GM03348 (cell line): ENCODE measurements around the gene DCK.
A peak's percentile ranks its signal among the peaks of the same experiment; 100 is the strongest.
"Not testable (repeated sequence)": the region's sequence is repeated elsewhere in the genome, so short reads cannot be mapped to it uniquely, and the experiment has no call there.

ENCODE experiments used
- DNase-seq: peaks from one replicate; pipeline ENCODE4 v3.0.0; 2012; ENCODE audit warnings: low spot score

Gene DCK

DNA sequence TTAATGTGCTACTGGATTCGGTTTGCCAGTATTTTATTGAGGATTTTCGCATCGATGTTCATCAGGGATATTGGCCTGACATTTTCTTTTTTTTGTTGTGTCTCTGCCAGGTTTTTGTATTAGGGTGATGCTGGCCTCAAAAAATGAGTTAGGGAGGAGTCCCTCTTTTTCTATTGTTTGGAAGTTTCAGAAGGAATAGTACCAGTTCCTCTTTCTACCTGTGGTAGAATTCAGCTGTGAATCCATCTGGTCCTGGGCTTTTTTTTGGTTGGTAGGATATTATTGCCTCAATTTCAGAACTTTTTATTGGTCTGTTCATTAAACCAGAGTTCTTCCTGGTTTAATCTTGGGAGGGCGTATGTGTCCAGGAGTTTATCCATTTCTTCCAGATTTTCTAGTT, 7.9 kb downstream of the DCK start:
- DNase-seq, result not testable (repeated sequence)

DNA sequence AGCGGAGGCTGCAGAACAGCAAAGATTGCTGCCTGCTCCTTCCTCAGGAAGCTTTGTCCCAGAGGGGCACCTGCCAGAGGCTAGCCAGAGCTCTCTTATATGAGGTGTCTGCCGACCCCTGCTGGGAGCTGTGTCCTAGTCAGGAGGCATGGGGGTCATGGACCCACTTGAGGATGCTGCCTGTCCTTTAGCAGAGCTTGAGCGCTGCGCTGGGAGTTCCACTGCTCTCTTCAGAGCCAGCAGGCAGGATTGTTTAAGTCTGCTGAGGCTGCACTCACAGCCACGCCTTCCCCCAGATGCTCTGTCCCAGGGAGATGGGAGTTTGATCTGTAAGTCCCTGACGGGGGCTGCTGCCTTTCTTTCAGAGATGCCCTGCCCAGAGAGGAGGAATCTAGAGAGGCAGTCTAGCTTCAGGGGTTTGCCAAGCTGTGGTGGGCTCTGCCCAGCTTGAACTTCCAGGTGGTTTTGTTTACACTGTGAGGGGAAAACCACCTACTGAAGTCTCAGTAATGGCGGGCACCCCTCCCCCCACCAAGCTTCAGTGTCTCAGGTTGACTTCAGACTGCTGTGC, 10.9 kb downstream of the DCK start:
- DNase-seq, result no peak

DNA sequence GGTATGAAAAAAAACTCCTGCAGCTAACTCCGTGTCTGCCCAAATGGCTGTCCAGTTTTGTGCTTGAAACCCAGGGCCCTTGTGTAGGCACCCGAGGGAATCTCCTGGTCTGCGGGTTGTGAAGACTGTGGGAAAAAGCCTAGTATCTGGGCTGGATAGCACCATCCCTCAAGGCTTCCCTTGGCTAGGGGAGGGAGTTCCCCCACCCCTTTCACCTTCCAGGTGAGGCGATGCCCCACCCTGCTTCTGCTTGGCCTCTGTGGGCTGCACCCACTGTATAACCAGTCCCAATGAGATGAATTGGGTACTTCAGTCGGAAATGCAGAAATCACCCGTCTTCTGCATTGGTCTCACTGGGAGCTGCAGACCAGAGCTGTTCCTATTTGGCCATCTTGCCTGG, 11.6 kb downstream of the DCK start:
- not testable (repeated sequence) for DNase-seq

DNA sequence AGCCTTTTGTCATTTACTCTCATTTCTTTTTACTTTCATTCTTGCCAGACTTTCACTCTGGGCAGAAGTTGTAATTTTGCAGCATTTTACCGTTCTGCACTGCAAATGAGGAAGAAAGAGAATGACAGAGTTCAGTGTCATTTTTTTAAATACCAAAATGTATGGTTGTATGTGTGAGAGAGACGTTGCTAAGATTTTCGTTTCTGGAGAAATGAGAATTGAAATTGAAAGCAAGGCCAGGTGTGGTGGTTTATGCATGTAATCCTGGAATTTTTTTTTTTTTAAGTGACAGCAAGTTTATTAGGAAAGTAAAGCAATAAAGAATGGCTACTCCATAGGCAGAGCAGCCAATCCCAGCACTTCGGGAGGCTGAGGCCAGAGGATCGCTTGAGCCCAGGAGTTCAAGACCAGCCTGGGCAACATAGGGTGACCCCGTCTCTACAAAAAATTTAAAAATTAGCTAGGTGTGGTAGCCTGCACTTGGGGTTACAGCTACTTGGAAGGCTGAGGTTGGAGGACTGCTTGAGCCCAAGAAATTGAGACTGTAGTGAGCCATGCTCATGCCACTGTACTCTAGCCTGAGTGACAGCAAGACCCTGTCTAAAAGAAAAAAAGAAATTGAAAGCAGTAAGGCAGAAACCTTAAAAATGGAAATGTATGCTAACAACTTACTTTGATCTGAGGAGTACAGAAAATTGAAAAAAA, 12.9 kb downstream of the DCK start:
- DNase-seq, result no peak

DNA sequence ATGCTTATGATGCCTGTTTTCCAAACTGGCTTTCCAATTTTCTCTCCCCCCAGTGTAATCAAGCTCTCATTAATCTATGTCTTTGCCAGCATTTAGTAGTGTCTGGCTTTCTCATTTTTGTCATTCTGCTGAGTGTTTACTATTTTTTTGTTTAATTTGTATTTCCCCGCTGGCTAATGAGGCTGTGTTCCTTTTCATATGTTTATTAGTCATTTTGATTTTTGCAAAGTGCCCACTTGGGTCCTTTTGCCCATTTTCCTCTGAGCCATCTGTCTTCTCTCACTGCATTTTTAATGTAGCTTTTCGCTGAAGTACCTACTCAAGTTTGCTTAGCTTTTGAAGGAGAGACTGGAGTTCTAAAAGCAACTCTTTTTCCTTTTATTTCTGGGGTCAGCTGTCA, 14.7 kb downstream of the DCK start:
- DNase-seq, result no peak

DNA sequence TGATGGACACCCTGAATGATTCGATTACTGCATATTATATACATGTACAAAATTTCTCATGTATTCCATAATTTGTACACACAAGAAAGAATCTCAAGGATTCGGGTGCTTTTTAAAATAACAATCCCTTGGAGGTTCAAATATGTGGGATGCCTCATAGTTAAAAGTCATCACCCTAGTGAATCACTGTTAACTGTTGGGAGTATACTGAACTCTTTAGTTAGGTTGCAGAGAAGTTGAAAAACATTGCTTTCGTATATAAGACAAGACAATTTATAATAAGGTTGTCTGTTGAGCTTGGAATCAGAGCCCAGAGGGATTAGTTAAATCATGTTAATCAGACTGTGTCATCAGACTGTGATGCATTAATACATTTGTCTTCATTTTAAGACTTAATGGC, 15.6 kb downstream of the DCK start:
- peak; percentile 36 for DNase-seq

DNA sequence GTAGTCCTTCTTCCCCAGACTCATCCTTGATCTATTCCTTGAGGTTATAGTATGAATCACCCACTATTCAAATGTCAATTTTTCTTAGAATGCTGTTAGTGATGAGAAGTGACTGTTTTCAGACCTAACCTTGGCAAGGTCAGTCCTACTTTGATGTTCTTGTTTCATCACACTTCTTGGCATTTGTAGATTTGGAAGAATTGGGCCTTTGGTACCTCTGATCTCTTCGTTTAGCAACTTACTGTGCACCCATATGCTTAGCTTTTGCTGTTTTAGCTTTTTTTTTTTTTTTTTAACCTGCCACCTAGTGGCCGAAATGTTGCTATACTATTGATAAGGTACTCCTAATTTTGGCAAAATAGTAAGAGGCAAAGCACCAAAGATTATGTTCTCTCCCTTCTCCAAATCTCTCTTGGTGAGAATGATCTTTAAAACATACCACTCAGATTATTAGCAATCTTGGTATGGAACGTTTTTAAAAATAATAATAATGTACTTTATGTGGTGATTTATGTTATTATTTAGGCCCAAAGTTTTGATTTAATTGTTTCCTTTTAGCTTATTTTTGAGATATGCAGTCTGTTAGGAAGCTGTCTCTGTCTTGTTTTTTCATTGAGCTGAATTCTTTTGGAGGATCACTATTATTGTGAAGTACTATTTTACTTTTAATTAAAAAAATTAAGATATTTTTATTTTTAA, 16.6 kb downstream of the DCK start:
- DNase-seq, result peak; percentile 57

DNA sequence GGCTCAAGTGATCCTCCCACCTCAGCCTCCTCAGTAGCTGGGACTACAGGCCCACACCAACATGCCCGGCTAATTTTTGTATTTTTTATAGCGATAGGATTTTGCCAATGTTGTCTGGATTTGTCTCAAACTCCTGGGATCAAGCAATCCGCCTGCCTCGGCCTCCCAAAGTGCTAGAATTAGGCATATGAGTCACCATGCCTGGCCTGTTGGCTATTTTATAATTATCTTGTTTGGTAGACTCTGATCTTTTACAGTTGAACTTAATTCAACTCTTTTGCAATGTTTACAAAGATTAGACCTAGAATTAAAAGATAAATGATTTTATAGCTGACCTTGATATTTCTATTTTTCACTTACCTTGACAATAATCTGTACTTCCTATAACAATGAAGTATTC, 18.0 kb downstream of the DCK start:
- DNase-seq, result no peak

DNA sequence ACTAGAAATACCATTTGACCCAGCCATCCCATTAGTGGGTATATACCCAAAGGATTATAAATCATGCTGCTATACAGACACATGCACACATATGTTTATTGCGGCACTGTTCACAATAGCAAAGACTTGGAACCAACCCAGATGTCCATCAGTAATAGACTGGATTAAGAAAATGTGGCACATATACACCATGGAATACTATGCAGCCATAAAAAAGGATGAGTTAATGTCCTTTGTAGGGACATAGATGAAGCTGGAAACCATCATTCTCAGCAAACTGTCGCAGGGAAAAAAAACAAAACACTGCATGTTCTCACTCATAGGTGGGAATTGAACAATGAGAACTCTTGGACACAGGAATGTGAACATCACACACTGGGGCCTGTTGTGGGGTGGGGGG, 23.9 kb downstream of the DCK start:
- not testable (repeated sequence) for DNase-seq

DNA sequence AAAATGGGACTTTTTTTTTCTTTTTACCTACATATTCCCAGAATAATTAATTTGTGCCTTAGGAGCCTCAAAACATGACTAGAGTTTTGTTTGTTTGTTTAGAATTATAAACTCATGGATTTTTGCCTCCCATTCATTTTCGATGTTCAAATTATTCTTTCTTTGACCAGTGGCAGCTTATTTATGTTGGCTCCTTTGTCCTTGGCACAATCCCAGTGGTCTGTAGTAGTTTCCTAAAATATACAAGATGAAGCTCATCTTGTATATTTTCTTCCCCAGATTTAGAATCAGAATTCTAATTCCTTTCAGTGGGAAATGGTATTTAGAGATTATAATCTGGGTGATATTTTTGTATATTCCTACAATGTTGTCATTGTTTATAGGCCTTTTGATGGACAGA, 27.2 kb downstream of the DCK start:
- no peak for DNase-seq

DNA sequence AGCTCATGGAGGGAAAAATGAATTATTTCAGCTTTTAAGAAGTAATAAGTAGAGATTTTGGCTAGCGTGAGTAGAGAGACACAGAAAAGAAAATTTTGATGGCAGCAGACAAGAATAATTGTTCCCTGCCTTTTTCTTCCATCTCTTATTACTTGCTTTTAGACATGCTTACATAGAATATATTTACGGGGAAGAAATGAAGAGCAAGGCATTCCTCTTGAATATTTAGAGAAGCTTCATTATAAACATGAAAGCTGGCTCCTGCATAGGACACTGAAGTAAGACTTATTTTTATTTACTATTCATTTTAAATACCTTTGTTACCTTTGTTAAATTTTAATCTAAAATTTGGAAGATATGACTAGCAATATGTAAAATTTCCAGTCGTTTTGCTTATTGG, 32.2 kb downstream of the DCK start:
- no peak for DNase-seq

DNA sequence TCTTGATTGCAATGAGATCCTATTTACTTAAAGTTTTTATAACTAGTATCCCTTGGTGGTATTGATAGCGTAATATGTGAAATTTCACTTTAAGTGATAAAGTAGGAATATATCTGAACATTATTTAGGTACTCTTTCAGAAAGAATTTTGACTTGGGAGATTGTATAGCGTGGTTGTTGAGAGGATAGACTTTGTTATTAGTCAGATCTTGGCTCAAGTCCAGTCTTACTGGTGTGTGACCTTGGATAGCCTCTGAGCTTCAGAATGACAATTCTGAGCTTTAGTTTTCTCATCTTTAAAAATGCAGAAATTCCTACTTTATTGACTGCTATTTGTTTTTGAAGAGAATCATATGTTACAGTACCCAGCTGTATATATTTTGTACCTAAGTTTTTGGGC, 32.6 kb downstream of the DCK start:
- DNase-seq, result peak; percentile 42

DNA sequence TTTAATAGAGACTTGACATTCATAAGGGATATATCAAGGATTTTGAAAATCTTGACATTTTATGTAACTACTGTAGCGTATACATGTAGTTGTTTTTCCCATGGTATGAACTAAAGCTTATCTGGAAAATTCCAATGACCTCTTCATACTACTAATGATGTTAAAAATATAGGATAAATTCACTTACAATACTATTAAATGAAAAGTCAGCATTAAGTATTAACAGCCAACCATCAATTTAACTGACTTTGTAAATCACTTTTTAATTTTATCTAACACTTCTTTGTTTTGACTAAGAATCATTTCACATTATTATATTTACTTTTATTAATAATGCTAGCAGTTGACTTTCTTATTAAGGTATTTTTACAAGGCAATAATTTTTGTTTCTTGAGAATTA, 34.2 kb downstream of the DCK start:
- DNase-seq, result no peak

DNA sequence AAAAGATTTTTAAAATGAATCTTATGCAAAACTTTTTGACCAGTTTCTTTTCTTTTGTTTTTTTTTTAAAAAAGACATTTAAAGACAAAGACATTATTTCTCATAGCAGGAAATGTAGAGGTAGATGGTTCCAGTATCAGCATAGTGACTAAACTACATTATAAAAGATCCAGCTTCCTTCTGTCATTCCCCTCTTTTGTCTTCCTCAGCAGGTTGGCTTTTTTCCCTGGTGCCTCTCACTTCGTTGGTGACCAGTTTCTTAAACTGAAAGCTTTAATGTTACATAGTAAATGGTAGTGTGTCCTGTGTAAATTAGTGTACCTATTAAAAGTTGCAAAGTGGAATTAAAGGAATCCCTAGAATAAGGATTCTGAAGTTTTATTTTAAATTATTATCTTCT, 36.1 kb downstream of the DCK start:
- no peak for DNase-seq

DNA sequence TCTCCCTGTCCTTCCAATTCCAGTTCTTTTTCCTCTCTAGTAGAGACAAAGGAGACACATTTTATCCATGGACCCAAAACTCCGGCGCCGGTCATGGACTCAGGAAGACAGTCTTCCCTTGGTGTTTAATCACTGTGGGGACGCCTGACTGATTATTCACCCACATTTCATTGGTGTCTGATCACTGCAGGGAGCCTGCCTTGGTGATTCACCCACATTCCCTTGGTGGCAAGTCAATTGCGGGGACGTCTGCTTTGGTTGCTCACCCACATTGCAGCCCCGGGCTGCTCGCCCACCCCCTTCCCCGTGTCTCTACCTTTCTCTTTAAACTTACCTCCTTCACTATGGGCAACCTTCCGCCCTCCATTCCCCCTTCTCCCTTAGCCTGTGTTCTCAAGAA, 38.7 kb downstream of the DCK start:
- peak; percentile 64 for DNase-seq

DNA sequence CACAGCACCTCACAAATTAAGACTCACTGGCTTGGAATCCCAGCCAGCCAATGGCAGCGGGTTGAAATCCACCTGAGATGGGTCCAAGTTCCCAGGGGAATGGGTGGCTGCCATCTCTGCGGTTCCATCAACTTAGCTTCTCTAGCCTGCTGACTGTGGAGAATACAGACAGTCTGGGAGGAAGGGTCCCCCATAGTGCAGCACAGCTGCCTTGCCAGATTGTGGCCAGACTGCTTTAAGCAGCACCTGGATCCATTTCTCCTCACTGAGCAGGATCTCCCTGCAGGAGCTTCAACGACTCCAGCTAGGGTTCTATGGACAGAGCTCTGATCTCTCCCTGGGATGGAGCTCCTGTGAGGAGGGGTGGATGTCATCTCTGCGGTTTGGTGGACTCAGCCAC, 51.8 kb downstream of the DCK start:
- DNase-seq, result no peak

DNA sequence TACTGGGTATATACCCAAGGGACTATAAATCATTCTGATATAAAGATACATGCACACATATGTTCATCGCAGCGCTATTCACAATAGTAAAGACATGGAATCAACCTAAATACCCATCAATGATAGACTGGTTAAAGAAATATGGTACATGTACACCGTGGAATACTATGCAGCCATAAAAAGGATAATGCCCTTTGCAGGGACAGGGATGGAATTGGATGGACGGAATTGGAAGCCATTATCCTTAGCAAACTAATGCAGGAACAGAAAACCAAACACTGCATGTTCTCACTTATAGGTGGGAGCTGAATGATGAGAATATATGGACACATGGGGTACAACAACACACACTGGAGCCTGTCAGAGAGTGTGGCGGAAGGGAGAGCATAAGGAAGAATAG, 55.9 kb downstream of the DCK start:
- DNase-seq, result no peak

DNA sequence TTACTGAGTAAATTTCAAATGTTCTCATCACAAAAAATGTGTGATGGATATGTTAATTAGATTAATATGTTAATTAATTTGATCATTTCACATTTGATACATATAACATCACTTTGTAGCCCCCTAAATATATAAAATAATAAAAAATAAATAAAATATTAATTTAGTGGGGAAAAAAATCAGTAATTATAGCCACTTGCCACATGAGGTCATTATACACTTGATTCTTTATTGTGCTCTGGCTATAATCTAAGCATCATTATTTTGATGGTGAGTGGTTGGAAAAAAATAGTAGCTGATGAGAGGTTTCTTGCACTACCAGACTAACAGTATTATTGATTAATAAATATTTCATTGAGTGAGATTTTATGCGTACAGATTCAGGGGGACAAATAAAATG, 57.4 kb downstream of the DCK start:
- no peak for DNase-seq

DNA sequence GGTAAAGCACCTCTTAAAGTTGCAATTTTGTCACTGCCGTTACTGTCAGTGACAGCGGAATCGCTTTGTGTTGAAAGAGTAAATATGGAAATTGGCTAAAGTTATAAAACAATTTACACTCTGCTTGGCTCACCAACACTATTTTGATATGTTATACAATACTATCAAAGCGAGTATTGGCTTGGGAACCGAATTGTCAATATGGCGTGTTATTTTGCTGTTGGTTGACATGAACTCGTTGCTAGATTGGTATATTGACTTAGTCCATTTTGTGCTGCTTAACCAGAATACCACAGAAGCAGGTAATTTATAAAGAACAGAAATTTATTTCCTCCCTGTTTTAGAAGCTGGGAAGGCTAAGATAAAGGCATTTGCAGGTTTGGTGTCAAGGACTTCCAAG, 58.6 kb downstream of the DCK start:
- no peak for DNase-seq

DNA sequence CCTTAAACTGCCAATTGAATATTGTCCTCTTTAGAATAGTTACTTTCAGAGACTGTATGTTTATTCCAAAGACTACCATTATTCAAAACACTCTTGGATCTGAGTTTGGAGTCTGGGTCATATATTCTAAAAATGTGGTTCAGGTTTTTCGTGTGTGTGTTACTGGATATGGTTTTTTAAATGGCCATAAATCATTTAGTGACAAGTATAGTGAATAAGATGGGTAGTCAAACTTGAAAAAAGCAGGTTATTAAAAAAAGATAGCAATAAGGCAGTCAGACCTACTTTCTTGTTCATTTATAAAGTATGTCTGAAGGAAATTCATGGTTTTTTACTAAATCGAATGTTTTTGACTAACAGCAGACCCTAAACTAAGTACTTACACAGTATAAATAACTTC, 59.3 kb downstream of the DCK start:
- no peak for DNase-seq

DNA sequence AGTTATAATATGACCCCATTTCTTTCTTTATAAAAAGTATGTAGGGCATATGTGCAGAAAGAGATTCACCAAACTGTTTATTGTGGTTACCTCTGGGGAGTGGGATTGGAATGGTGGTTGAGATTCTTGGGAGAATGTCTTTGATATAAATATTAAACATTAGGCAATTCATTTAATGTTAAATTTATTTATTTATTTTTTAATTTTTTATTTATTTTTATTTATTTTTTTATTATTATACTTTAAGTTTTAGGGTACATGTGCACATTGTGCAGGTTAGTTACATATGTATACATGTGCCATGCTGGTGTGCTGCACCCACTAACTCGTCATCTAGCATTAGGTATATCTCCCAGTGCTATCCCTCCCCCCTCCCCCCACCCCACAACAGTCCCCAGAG, 60.2 kb downstream of the DCK start:
- DNase-seq, result not testable (repeated sequence)

DNA sequence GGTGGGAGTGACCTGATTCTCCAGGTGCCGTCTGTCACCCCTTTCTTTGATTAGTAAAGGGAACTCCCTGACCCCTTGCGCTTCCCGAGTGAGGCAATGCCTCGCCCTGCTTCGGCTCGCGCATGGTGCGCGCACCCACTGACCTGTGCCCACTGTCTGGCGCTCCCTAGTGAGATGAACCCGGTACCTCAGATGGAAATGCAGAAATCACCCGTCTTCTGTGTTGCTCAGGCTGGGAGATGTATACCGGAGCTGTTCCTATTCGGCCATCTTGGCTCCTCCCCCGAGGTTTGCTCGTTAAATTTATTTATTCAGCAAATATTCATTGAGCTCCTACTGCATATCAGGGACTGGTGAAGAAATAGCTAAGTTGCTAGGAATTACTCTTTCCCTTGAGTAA, 66.1 kb downstream of the DCK start:
- not testable (repeated sequence) for DNase-seq

DNA sequence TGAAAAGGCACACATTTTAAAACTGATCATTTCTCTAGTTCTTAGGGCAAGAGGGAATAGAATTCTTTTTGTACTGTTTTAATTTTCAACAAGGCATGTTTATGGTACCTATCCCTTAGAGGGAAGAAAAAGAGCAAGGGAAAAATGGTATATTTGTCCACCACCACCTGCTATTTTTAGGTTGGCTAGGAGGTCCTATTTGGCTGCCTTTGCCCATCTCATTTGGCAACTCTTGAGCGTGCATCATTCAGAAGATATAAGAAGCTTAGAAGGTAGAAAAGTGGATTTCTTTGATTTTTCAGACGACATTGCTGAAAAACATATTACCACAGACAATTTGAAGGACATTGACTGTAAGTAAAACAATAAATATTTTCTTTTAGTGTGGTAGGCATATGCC, 69.0 kb downstream of the DCK start:
- DNase-seq, result no peak

DNA sequence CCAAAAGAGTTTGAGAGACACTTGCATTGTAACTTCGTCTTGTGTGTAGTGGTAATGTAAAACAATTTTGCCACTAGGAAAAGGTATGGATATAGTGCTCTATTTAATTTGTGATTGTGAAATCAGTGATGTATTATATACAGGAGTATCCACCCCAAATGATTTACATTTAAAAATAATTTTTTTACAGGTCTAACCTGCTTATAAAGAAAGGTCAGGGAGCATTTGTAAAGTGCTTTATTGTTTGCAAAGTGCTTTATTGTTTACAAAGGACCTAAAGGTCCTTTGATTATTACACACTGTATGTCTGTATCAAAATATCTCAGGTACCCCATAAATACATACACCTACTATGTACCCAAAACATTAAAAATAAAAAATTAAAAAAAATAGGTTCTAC, 70.3 kb downstream of the DCK start:
- DNase-seq, result no peak
